ENCODE results near the gene MKX. TPM values are rescaled to one million over a fixed set of nuclear protein-coding genes. Genes with fewer than 3 reads are reported as not detected.

Gene MKX
- total RNA-seq, 2 donors from 2014 or later = 27.0 to 31.1 TPM

DNA sequence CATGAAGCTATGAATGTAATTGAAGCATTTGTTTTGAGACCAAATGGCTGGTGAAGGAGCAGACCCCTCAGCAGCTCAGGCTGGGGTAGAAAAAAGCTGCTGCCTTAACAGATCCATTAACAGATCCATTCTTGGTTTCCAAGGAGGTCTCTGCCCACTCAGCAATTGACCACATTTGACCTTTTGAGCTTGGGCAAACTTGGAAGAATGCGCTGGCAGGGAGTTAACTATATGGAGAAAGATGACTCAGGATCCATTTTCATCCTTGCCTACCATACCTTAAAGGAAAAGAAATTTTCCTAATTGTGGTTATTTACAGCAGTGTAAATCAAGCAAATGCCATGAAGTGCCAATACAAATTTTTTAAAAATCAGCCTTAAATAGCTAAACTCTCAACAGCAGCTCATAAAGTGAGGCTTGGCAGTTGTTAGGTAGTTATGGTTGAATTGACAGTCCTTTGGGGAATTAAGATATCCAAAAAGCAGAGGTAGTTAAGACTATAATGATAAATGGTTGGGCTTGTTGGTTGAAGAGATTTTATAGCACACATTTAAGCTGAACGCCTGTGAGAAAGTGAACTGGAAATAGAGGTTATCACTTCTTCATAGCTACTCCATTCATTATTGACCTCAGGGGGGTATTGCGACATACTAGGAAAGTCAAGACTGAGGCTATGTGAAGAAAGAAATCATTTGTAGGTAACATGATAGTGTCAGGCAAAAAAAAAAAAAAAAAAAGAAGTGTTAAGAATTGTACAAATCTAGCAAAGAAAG lies 83.9 kb downstream of the MKX start:
- DNase-seq (ENCODE audit: low spot score) = no peak
- intact Hi-C loops (cut with DNase I) = no loop called here

- no peak for DNase-seq (ENCODE audit: low spot score)
- intact Hi-C loops (cut with DNase I) = no loop called here
Measured at GRCh38 chr10:27660711-27661110, 84.9 kb downstream of the MKX start.

DNA sequence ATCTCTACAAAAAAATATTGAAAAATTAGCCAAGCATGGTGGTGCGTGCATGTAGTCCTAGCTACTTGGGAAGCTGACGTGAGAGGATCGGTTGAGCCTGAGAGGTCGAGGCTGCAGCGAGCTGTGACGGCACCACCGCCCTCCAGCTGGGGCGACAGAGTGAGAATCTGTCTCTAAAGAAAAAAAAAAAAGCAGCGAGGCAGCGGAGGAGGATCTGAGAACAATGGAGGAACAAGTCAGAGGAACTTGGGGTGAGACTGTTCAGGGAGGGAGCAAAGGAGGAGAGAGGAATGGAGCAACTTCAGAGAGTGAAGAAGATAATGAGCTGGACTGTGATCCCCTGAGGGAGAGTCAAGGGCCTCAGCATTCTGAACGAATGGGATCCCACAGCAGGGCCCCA lies 85.4 kb downstream of the MKX start:
- no peak for DNase-seq (ENCODE audit: low spot score)
- intact Hi-C loops (cut with DNase I) = no loop called here

DNA sequence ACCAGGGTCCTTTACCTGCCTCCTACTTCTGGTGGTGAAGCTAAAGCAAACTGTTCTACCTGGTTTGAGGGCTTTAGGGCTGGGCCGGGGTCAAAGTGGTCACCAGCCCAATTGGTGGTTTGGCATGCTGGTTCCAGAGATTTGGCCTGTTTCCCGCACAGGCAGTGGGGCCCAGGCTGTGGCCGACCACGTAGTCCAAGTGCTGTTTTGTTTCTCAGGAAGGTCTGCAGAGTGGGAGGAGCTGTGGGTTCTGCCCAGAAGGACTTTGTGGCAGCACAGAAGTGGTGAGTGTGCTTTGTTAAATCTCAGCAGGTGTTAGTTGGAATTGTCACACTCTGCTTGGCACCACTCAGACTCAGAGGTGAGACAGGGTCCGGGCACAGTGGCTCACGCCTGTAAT lies 85.8 kb downstream of the MKX start:
- intact Hi-C loops (cut with DNase I) = no loop called here
- no peak for DNase-seq (ENCODE audit: low spot score)

GRCh38 chr10:27658788-27659187 lies 86.8 kb downstream of the MKX start:
- intact Hi-C loops (cut with DNase I) = no loop called here
- no peak for DNase-seq (ENCODE audit: low spot score)

DNA sequence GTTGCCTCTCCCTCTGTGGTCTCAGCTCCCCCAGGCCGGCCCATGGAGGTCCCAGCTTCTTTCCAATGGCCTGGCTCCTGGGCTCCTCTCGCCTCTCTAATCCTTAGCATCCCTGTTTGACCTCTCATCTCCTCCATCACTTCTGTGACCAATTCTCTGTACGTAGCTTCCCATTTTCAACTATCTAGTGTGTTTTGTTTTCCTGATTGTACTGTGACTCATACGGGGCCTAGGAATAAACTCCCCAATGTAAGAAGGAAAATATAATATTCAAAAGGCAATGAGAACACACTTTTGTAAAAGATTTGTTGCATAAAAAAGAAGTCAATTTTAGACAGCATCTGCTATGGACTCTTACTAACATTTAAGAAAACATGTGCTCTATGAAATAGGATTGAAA lies 90.3 kb downstream of the MKX start:
- intact Hi-C loops (cut with DNase I) = no loop called here
- DNase-seq (ENCODE audit: low spot score) = no peak

DNA sequence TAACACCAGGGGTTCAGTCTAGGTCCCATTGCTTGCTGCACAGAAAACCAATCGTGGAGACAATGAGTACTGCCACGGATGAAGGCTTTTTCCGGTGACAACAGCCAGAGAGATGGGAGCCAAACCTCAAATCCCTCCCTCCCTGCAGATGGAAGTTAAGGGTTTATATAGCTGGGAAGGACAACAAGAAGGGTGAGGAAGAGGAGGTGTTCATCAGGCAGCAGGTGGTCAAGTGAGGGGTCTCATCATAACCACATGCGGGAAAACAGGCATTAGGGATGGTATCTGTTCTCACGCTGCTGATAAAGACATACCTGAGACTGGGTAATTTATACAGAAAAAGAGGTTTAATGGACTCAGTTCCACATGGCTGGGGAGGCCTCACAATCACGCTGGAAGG lies 91.3 kb downstream of the MKX start:
- intact Hi-C loops (cut with DNase I) = no loop called here
- DNase-seq (ENCODE audit: low spot score) = no peak

DNA sequence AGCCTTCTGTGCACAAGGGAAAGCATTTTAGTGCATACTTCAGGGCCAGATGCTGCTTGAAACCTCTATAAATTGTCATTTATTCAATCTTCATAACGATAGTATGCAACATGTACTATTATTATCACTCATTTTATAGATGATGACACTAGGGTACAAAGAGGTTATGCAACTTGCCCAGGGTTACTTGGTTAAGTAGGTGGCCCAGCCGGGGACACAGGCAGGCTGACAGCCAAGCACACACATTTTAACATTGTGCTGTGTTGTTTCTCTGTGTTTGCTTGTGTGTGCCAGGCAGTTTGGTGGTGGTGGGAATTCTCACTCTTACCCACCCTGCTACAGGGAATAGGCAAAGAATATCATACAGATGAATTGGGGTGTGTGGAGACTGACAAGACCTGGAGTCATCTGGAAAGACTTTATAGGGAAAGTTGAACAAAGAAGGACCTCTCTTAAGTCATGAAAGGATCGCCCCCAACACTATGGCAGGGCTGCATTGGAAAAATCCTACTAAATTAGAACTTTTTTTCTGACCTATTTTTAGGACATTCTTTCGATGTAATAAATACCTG lies 98.9 kb downstream of the MKX start:
- intact Hi-C loops (cut with DNase I) = no loop called here
- DNase-seq (ENCODE audit: low spot score) = no peak

DNA sequence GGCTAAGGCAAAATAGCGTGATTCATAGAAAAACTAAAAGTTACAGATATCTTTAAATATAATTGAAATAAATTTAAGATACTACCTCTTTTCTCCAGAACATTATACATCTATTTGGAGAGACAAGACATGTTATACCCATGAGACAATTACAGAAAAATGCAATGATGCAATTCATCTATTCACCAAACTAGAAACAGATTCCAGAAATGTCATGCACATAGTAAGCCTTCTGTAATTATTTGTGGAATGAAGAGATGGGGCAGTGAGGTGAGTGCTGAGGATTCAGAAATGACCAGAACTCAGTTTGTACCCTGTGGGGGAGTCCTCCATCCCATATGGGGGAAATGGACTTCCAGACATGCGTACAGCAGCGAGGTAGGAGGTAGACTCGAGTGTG lies 99.4 kb downstream of the MKX start:
- DNase-seq (ENCODE audit: low spot score) = no peak
- intact Hi-C loops (cut with DNase I) = no loop called here

DNA sequence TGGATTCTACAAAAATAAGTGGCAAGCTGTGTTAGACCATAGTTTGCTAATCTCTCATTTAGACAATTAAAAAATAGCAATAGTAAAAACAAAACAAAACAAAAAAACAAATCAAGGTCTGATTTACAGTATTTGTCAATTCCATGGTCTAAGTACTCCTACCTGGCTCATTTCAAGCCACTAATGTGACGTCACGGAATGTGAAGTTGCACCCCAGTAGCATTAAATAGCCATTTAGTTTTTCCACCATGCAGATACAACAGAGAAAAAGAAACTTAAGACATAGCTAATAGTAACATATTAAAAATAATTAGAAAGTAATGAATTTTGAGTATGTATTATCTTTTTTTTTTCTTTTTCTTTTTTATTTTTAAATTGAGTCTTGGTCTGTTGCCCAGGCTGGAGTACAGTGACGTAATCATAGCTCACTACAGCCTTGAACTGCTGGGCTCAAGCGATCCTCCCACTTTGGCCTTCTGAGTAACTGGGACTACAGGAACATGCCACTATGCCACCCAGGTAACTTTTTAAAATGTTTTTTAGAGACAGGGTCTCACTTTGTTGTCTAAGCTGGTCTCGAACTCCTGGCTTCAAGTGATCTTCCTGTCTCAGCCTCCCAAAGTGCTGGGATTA lies 101.2 kb downstream of the MKX start:
- no peak for DNase-seq (ENCODE audit: low spot score)
- intact Hi-C loops (cut with DNase I) = no loop called here

GRCh38 chr10:27643301-27643700 lies 102.3 kb downstream of the MKX start:
- intact Hi-C loops (cut with DNase I) = no loop called here
- no peak for DNase-seq (ENCODE audit: low spot score)

DNA sequence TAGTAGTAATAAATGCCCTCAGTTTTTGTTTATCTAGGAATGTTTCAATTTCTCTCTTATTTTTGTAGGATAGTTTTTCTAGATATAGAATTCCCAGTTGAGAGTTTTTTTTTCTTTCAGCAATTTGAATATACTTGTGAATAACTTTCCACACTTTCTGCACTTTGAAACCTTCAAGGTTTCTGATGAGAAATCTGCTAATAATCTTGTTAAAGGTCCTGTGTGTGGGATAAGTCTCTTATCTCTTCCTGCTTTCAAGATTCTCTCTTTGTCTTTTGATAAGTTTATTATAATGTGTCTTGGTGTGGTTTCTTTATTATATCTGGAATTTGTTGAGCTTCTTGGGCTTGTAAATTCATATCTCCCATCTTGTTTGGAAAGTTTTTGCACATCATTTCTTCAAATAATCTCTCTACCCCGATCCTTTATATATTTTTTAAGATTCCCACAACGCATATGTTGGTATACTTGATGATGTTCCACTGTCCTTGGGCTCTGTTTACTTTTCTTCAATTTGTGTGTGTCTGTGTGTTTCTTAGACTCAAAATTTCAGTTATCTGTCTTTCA lies 103.5 kb downstream of the MKX start:
- intact Hi-C loops (cut with DNase I) = no loop called here
- no peak for DNase-seq (ENCODE audit: low spot score)

DNA sequence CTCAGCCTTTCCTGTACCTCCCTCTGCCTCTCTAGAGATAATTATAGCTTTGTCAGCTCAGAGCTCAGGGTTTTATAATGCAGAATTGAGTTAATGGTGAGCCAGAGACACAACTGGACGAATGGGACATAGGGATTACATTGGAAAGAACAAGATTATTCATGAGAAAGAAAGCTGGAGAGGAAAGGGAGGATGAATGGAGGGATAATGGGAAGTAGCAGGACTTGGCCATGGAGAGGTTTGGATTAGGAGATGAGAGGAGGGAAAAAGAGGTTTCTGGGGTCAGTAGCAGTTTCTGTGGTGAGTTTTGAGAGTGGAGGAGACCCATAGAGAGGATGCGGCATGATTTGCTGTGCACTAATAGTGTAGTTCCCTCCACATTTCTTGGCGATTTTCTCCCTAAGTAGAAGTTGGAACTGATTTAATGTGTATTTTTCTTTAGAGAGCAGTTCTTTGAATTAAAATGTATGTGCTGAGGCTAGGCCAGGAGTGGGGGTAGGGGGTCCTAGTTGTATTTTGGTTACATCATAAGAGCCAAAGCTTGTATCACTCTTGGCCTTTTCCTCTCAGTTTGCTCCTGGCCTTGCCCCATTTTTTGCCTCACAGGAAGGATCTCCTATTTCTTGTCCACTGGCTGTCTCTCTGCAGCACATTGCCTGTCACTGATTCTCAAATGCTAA lies 107.4 kb downstream of the MKX start:
- no peak for DNase-seq (ENCODE audit: low spot score)
- intact Hi-C loops (cut with DNase I) = no loop called here

- intact Hi-C loops (cut with DNase I) = no loop called here
- DNase-seq (ENCODE audit: low spot score) = no peak
Measured at GRCh38 chr10:27637601-27638000, 108.0 kb downstream of the MKX start.

DNA sequence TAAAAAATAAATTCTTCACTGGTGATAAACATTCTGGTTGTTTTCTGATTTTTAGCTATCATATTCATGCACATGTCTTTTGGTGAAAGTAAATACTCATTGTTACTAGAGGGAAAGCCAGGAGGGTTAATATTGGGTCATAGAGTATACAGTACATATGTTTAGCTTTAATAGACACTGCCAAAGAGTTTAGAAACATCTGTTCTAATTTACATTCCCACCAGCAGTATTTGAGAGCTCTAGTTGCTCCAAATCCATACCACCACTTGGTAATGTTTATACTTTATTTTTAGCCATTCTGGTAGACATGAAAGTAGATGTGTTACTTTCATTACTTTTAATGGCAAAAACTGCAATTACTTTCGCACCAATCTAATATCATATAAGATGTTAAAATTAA lies 108.8 kb downstream of the MKX start:
- no peak for DNase-seq (ENCODE audit: low spot score)
- intact Hi-C loops (cut with DNase I) = no loop called here

- intact Hi-C loops (cut with DNase I) = no loop called here
- DNase-seq (ENCODE audit: low spot score) = no peak
Measured at GRCh38 chr10:27635699-27636270, 109.8 kb downstream of the MKX start.

GRCh38 chr10:27635290-27635689 lies 110.3 kb downstream of the MKX start:
- DNase-seq (ENCODE audit: low spot score) = no peak
- intact Hi-C loops (cut with DNase I) = no loop called here

- intact Hi-C loops (cut with DNase I) = no loop called here
- DNase-seq (ENCODE audit: low spot score) = no peak
Measured at GRCh38 chr10:27628621-27629020, 117.0 kb downstream of the MKX start.

DNA sequence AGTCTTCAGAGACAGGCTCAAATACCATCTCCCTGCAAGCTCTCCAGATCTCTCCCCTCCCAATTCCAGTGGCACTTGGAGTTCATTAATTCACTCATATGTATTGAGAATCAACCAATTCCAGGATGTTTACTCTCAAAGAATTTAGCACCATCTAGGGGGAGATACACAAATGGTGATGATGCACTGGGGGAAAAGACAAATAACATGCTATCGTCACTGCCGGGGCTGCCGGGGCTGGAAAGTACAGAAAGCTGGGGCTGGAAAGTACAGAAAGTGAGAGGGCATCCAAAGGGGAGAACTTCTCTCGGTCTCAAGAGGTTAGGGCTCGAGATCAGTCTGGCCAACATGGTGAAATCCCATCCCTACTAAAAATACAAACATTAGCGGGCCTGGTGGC lies 118.7 kb downstream of the MKX start:
- DNase-seq (ENCODE audit: low spot score) = peak; percentile 85
- intact Hi-C loops (cut with DNase I) = no loop called here
